Measurements from ENCODE around the gene CHRND.

CHRND gene

GRCh38 chr2:232487385-232488096, 38.4 kb upstream of the CHRND start, which contains the start of gene ECEL1:
ECEL1 (minus strand) TSS chr2:232487834; CDS start chr2:232486653, 1,181 bp downstream.
- no peak for DNase-seq (ENCODE audit: low read depth in 2 of 2)

GRCh38 chr2:232488097-232488711, 37.8 kb upstream of the CHRND start:
- DNase-seq (ENCODE audit: low read depth in 2 of 2) = no peak

- no peak for DNase-seq (ENCODE audit: low read depth in 2 of 2)
Observed at GRCh38 chr2:232488721-232489300, 37.1 kb upstream of the CHRND start.

GRCh38 chr2:232489516-232490220, 36.3 kb upstream of the CHRND start:
- DNase-seq (ENCODE audit: low read depth in 2 of 2) = no peak

GRCh38 chr2:232490221-232491138, 35.5 kb upstream of the CHRND start:
- no peak for DNase-seq (ENCODE audit: low read depth in 2 of 2)

GRCh38 chr2:232491139-232491780, 34.7 kb upstream of the CHRND start:
- DNase-seq (ENCODE audit: low read depth in 2 of 2) = no peak

GRCh38 chr2:232492236-232492848, 33.6 kb upstream of the CHRND start:
- no peak for DNase-seq (ENCODE audit: low read depth in 2 of 2)

- DNase-seq (ENCODE audit: low read depth in 2 of 2) = no peak
Observed at GRCh38 chr2:232492963-232493700, 32.8 kb upstream of the CHRND start.

- no peak for DNase-seq (ENCODE audit: low read depth in 2 of 2)
Observed at GRCh38 chr2:232493701-232494474, 32.1 kb upstream of the CHRND start.

GRCh38 chr2:232494542-232494941, 31.4 kb upstream of the CHRND start:
- no peak for DNase-seq (ENCODE audit: low read depth in 2 of 2)

GRCh38 chr2:232495292-232495691, 30.7 kb upstream of the CHRND start:
- no peak for DNase-seq (ENCODE audit: low read depth in 2 of 2)

GRCh38 chr2:232496501-232497270, 29.3 kb upstream of the CHRND start:
- DNase-seq (ENCODE audit: low read depth in 2 of 2) = no peak

- DNase-seq (ENCODE audit: low read depth in 2 of 2) = no peak
Observed at GRCh38 chr2:232497348-232497747, 28.6 kb upstream of the CHRND start.

GRCh38 chr2:232498452-232498851, 27.5 kb upstream of the CHRND start:
- DNase-seq (ENCODE audit: low read depth in 2 of 2) = no peak

- DNase-seq (ENCODE audit: low read depth in 2 of 2) = no peak
Observed at GRCh38 chr2:232501331-232501771, 24.6 kb upstream of the CHRND start.

GRCh38 chr2:232501794-232502390, 24.1 kb upstream of the CHRND start:
- DNase-seq (ENCODE audit: low read depth in 2 of 2) = no peak

- DNase-seq (ENCODE audit: low read depth in 2 of 2) = no peak
Observed at GRCh38 chr2:232502511-232502910, 23.4 kb upstream of the CHRND start.
